Muscle of back (tissue), 10 donors: Measurements from ENCODE around the gene OR8B2. TPM values are rescaled to one million over a fixed set of nuclear protein-coding genes. Genes with fewer than 3 reads are reported as not detected.

Experiments
- polyA plus RNA-seq, 10 donors: library from polyadenylated mRNA; unstranded; fragments of 120-200 nt; gene quantifications; one replicate each; pipeline ENCODE4 v1.2.1, GENCODE V29; 2013; ENCODE audit not compliant: insufficient read length in 10 of 10

OR8B2 gene
- polyA plus RNA-seq, 10 donors = not detected

Other genes starting within 250 kb of the OR8B2 start
- not detected for gene OR10D3, start 201.2 kb downstream of the OR8B2 start, polyA plus RNA-seq
- gene OR8G1, start 143.4 kb downstream of the OR8B2 start, polyA plus RNA-seq = under 1 TPM in 1 of 10 donors, not detected in 9; 0.06 TPM
- under 1 TPM in 5 of 10 donors, not detected in 5; 0.20 to 0.32 (median 0.26) TPM for gene OR8G5, start 128.1 kb downstream of the OR8B2 start, polyA plus RNA-seq
- under 1 TPM in 6 of 10 donors, not detected in 4; 0.01 to 0.09 (median 0.03) TPM for gene OR8D1, start 70.5 kb downstream of the OR8B2 start, polyA plus RNA-seq
- gene OR8D2, start 64.3 kb downstream of the OR8B2 start, polyA plus RNA-seq = not detected
- not detected for gene OR8B3, start 14.5 kb upstream of the OR8B2 start, polyA plus RNA-seq
- gene OR8B4, start 40.4 kb upstream of the OR8B2 start, polyA plus RNA-seq = not detected
- not detected for gene OR8B8, start 61.2 kb upstream of the OR8B2 start, polyA plus RNA-seq
- gene OR8B12, start 159.2 kb upstream of the OR8B2 start, polyA plus RNA-seq = not detected
- gene OR8A1, start 185.5 kb upstream of the OR8B2 start, polyA plus RNA-seq = under 1 TPM in 9 of 10 donors, not detected in 1; 0.11 to 0.99 (median 0.27) TPM
- gene PANX3, start 226.9 kb upstream of the OR8B2 start, polyA plus RNA-seq = under 1 TPM in 3 of 10 donors, not detected in 7; 0.12 to 0.24 (median 0.14) TPM
- gene TBRG1, start 238.4 kb upstream of the OR8B2 start, polyA plus RNA-seq = 10 to 100 TPM; 18.1 to 33.1 (median 22.7) TPM